ENCODE measurements around the gene KRT86.
"Not testable (repeated sequence)": the region's sequence is repeated elsewhere in the genome, so short reads cannot be mapped to it uniquely, and the experiment has no call there.

The KRT86 gene

DNA sequence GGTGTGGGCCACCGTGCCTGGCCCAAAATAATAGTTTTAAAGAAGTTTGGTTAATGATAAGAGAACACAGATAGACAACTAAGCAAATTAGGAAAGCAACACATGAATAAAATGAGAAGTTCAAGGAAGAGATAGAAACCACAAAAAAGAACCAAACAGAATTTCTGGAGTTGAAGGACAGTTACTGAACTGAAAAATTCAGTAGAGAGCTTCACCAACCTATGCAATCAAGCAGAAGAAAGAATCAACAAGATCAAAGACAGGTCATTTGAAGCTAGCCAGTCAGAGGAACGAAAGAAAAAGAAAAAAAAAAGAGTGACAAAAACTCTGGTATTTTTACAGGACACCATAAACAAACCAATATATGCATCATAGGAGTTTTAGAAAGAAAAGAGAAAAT, 62.2 kb downstream of the KRT86 start:
- no peak for DNase-seq (ENCODE audit: low read depth in 2 of 2)

DNA sequence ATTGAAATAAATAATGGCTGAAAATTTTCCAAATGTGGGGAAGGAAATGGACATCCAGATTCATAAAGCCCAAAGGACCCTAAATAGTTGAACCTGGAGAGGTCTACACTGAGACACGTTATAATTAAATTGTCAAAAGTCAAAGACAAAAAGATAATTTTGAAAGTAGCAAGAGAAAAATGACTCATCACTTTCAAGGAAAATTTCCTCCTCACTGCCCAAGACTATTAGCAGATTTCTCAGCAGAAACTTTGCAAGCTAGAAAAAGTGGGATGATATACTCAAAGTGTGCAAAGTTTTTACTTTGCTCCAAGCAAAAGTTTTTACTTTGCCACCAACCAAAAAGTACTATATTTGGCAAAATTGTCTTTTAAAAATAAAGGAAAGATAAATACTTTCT, 62.6 kb downstream of the KRT86 start:
- no peak for DNase-seq (ENCODE audit: low read depth in 2 of 2)

DNA sequence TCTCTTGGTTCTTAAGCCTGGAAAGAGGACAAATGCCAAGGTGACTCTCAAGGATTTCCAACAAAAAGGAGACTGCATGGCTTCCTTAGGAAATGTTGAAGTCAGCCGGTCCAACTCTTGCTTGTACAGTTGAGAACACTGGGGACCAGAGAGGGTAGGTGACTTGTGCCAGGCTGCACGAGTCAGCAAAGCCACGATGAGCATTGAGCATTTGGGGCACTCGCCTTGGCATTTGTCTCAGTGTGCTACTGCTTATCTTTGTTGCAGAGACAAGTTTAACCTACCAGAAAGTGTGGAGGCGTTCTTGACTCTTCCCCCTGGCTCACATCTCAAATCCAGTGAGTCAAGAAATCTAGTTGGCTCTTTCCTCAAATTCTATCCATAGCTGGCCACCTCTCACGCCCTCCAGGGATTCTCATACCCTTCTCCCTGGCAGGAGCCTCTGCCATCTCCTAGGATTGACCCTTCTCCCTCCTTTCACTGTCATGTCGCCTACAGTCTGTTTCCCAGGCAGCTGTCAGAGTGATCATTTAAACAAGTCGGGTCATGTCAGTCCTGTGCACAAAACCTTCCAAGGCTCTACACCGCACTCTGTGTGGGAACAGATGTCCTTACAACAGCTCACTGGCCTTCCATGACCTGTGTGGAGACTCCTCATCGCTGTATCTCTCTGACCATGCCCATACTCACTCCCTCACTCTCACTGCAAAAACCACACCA, 64.0 kb downstream of the KRT86 start:
- no peak for DNase-seq (ENCODE audit: low read depth in 2 of 2)

DNA sequence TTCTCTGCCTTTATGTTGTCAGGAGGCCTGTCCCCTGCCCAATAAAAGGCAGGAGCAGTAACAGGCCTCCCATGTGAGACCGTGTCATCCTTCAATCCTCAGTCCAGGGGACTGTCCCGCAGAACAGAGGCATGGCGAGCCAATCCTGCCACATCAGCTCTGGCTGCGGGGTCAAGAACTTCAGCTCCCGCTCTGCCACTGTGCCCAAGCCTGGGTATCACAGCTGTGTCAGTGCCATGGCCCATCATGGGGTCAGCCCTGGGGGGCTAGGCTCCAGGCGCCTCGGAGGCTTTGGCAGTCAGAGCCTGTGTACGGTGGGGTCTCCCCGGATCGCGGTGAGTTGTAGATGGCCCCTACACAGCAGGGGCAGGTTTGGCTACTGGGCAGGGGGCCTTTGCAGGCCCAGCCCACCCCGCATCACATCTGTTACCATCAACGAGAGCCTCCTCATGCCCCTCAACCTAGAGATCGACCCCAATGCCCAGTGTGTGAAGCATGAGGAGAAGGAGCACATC, 66.7 kb downstream of the KRT86 start:
- DNase-seq (ENCODE audit: low read depth in 2 of 2): no peak

DNA sequence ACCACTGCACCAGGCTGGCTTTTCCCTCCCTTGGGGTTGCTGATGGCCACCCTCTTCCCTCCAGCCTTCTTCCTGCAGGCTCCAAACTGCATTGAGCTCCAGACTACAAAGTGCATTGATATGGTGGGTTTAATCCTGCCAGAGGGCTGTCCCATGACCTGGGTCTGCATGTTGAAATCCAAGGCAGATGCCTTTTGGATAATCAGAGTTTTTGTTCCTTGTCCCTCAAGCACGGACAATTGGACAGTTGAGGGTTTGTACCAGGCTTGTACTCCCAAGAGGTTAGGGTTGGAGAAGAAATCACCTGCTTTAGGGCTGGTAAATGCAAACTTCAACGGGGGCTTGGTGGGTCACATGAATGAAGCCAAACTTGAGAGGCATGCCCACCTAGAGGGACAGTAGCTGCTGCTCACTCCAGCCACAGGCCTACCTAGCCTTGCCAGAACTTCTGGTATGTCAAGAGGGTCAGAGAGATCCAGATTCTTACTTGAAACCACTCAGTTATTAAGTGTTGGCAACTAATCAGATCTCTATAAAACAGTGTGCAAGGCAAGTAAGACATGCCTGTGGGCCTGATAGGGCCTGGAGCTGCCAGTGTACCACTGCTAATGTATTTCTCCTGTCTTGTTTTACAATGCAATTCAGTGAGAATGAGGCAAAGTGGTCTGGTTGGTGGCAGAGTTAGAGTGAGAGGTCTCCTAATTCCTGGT, 68.5 kb downstream of the KRT86 start:
- DNase-seq (ENCODE audit: low read depth in 2 of 2): no peak

DNA sequence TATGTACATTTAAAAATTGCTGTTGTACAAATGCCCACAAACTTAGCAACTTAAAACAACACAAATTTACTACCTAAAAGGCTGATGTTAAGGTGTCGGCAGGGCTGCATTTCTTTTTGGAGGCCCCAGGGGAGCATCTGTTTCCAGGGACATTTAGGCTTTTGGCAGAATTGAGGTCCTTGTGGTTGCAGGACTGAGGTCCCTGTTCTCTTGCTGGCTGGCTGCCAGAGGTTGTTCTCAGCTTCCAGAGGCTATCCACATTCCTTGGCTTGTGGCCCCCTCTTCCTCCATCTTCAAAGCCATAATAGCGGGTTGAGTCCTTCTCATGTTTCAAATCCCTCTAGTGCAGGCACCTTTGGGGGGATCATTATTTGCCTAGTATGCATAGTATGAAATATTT, 69.1 kb downstream of the KRT86 start:
- no peak for DNase-seq (ENCODE audit: low read depth in 2 of 2)

DNA sequence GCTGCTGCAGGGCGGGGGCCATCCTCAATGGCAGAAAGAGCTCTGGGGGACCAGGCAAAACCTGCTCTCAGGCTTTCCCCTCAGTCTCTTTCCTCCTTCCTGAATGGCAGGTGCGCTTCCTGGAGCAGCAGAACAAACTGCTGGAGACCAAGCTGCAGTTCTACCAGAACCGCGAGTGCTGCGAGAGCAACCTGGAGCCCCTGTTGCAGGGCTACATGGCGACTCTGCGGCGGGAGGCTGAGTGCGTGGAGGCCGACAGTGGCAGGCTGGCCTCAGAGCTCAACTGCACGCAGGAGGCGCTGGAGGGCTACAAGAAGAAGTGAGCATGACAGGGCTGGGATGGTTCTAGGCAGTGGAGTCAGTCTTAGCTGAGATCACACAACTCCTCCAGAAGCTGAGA, 69.7 kb downstream of the KRT86 start:
- no peak for DNase-seq (ENCODE audit: low read depth in 2 of 2)

DNA sequence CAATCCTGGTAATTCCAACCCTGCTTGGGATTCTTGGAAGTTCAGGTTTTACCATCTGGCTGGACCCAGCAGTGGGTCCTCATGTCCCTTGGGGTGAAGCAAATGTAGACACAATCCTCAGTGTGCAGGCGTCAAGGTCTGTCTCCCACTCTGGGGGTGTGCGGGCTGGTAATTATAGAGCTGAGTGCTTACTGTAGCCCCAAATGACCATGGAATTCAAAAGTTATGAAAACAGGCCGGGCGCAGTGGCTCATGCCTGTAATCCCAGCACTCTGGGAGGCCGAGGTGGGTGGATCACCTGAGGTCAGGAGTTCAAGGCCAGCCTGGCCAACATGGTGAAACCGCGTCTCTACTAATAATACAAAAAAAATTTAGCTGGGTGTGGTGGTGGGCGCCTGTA, 70.6 kb downstream of the KRT86 start:
- DNase-seq (ENCODE audit: low read depth in 2 of 2): not testable (repeated sequence)

DNA sequence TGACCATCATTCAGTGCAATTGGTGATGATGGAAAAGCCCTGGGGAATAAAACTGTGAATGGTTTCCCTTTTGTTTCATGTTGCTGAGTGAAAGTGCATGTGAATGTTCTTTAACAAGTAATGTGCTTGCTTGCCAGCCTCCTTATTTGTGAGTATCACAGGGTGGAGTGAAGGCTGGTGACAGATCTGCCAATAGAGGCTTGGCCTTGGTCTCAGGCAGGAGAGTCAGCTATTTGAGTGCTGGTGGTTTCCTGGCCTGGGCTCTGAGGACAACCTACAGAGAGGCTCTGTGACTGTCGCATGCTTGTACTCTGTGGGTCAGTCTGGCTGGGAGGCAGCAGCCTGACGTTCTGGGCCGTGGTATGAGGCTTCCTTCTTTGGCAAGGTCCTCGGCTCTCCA, 72.1 kb downstream of the KRT86 start:
- no peak for DNase-seq (ENCODE audit: low read depth in 2 of 2)

DNA sequence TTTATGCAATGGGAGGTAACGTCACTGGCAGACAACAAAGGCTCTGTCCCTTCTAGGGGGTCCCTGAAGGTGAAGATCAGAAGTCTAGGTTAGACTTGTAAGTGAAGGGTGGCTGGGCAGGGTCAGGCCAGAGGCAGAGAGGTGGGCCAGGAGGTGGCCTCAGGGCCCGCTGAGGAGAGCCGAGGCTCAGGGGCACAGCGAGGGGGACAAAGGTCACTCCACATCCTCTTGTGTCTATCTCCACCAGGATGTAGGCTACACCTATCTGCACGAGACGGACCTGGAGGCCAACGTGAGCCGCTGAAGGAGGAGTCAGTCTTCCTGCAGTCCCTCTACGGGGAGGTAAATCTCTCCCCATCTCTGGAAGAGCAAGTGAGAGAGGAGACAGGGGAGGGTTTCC, 72.6 kb downstream of the KRT86 start:
- no peak for DNase-seq (ENCODE audit: low read depth in 2 of 2)

DNA sequence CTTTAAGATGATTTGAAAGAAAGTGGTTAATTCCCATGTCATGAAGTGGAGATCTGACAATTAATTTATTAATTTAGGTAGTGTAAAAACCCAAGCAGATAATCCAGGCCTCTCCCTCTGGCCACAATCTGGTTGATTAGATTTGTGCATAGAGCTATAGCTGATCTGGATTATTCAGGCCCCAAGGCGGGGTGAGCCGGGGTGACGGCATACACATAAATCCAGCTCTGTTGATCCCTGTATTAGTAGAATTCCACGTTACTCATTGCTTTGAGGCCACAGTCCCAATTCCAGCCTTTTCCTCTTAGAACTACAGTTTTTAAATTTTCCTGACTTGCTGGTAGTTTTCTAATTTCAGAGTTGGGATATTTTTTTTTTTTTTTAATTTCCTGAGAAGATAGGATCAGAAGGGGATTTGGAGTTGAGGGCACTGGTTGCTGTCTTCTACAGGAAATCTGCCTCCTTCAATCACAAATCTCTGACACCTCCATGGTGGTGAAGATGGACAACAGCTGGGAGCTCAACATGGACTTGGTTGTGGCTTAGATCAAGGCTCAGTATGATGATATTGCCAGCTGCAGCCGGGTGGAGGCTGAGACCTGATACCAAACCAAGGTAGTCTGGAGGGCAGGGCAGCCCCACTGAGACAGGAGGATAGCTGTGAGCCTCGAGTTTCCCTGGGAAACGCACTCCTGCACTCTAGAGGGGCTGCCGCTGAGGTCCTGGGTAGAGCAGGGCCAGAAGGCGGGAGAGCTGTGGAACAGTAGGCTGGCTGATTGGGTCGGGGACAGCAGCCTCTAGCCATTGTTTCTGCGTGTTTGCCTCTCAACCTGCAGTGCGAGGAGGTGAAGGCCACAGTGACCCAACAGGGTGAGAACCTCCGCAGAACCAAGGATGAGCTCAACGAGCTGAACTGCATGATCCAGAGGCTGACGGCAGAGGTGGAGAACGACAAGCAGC, 73.4 kb downstream of the KRT86 start:
- DNase-seq (ENCODE audit: low read depth in 2 of 2): no peak

DNA sequence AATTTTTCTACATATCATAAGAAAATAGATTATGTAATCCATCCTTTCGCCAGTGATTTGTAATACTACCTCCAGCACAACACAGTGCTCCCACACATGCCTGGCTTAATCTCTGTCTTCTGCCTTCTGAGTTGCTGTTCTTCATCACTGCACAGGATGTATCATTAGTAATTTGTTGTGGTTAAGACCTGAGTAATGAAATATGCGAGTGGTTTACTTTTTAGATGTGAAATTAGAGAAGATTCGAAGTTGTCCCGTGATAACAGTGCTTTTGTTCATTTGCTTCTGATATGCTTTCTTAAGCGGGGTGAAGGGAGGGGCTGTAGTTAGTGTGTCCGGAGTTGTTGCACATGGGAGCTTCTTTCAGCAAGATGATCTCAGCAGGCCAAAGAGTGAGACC, 74.8 kb downstream of the KRT86 start:
- DNase-seq (ENCODE audit: low read depth in 2 of 2): no peak

DNA sequence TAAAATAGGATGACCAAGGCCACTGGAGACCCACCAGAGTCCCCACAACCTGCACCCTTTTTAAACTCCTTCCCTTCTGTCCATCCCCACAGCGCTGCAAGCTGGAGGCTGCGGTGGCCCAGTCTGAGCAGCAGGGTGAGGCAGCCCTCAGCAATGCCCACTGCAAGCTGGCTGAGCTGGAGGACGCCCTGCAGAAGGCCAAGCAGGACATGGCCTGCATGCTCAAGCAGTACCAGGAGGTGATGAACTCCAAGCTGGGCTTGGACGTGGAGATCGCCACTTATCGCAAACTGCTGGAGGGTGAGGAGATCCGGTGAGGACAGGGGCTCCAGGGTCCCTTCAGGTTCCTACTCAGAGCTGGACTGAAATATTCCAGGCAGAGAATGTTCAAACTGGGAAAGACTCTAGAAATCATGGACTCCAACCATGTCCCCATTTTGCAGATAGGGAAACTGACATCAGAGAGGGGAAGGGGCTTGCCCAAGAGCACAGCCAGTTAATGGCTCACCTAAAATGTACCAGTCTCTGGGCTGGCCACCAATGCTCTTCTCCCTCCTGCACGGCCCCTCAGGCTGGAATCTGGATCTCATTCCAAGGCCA, 75.7 kb downstream of the KRT86 start:
- no peak for DNase-seq (ENCODE audit: low read depth in 2 of 2)

DNA sequence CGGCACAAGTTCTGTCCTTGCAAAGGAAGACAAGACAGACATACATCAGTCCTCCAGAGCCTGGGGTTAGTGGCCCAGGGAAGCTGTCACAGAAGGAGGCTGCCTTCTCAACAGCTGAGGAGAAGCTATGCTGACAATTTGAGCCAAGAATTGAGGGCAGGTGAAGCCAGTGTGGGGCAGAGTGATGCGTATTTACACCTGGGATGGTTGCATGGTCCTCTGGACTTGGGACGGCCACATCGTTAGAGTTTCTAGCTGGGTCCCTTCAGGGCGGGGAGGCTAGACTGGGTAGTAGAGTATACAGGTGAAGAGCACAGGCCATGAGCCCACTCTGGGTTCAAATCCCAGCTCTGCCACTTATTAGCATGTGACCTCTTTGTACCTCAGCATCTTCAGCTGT, 76.3 kb downstream of the KRT86 start:
- no peak for DNase-seq (ENCODE audit: low read depth in 2 of 2)

DNA sequence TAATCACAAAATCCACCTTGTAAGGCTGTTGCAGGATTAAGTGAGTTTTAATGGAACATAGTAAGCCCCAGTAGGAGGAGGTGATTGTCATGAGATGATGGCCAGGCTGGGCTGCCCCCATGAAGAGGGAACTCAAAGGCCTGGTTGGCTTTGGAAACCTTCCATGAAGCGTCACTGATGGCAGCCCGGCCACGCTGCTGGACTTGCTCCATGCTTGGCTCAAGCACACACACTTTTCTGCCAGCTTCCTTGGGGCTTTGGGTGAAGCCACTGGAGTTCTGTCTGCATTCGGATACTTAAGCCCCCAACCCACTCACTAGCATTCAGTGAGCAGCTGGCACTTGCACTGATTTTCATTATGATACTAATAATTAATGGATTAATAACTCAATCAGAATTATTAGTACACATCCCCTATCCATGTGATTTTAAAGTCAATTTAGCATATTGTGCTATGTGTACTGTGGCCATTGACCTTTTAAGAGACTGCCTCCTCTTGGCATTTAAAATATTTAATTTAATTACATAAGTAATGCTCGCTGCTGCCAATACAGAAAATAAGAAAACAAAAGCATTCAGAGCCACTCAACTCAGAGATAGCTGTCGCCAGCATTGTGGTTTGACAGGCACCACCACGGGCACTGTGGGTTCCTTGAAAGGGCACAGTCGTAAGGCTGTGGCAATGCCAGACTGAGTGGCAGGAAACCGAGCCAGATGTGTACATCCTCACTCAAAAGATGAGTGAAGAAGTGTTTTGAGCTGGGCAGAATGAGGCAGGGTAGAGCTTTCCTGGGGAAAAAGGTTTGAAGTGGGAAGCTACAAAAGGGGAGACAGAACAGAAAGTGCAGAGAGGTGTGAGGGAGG, 77.0 kb downstream of the KRT86 start:
- DNase-seq (ENCODE audit: low read depth in 2 of 2): peak in 1 of 2 donors; percentile 12

DNA sequence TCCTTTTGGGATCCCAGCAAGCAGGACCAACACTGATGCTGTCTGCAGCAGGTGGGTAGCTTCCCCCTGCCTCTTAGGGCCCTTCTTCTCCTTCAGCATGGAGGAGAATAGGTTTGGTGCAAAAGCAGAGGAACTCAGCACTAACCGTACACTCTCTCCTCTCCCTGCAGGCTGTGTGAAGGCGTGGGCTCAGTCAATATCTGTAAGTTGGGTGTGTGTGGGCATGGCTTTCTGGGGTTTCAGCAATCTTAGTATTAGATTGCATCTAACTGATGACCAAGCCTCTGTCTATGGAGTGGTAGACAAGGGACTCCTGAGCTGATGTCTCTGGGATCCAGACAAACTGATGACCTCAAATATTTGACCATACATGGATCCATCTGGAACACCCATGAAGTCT, 78.5 kb downstream of the KRT86 start:
- no peak for DNase-seq (ENCODE audit: low read depth in 2 of 2)

DNA sequence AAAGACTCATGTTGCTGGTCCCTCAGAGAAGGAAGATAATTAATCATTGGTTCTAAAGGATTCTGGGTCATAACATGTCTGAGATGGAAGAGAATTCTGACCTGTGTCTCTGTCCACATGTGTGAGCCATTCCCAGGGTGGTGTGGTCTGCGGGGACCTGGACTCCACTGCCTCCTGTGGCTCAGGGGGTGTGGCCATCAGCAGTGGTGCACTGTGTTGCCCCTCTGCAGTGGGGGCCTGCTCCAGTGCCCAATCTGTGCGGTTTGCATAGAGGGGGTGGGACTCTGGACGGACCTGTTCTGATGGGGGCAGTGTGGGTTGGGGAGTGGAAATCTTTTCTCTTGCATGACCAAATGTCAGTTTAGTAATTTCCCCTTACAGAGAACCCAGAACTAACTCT, 79.3 kb downstream of the KRT86 start:
- DNase-seq (ENCODE audit: low read depth in 2 of 2): no peak

DNA sequence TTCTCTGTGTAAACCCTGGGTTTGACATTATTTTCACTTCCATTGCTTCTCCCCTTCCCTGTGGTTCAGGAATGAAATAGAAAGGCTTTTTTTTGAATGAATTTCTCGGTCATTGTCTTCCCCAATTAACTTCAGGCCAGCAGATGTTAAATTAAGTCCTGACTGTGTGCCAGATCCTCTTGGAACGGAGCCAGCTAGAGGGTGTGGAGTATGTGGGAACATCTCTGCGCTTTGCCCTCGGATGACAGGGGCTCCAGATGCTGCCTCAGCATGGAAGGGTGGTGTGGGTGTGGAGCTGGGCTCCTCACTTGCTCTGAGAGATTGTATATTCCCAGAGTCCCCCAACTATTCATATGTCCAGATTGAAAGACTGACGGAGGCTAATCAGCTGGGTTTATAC, 79.8 kb downstream of the KRT86 start:
- DNase-seq (ENCODE audit: low read depth in 2 of 2): no peak

DNA sequence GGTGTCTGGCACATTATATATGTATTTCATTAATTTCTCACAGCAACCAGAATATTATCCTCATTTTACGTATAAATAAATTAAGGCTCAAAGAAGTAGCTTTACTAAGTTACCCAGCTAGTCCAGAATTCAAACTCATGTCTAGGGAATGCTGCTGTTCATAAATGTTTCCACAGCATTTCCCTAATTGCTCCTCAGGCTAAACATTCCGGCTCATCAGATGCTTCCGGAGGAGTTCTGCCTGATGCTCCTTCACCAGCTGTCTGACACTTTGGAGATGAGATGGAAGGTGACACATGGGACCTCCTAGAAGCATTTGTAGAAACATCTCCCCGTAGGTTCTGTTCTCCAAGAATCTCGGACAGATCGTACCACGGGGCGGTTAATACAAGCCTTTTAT, 80.7 kb downstream of the KRT86 start:
- DNase-seq (ENCODE audit: low read depth in 2 of 2): no peak

DNA sequence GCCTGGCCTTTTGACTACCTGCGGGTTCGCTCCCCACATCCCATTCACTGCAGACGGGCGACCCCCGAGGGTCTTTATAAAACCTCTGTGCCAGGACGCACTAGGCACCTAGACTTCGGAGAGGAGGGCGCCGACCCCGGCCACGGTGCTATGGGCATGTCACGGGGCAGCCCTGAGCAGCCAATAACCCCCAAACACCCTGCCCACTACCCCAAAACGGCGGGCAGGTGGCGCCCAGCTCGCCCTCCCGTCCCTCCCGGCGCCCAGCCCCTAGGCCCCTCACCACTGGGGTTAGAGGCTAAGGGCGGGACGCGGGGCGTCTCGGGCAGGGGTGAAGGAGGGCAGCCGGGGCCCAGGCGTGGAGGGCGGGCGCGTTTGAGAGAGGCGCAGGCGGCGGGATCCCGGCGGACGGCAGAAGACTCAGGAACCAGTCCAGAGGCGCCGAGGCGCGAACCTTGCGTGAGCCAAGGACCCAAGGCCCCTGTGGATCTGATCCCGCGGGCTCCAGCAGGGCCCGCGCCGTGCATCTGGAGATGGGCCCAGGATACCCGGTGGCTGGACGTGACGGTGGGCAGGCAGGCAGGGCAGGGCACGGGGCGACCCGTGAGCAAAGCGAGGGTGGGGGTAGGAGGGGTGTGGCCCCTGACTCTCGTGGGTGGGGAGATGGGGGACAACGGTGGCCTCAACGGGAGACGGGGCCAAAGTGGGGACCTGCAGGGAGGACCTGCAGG, 81.8 kb downstream of the KRT86 start:
- no peak for DNase-seq (ENCODE audit: low read depth in 2 of 2)

All from stimulated activated CD4-positive, alpha-beta T cell treated with anti-CD3 and anti-CD28 coated beads, Interleukin-1b, Interleukin-23, amount 100 ng/mL, for 4 hours (primary cell).